Omental fat pad (tissue), 4 donors: ENCODE data around the gene PTGDS. TPM values are rescaled to one million over a fixed set of nuclear protein-coding genes. Genes with fewer than 3 reads are reported as not detected.

Experiments used
- ATAC-seq: fragments of 150-250 bp; one replicate; pipeline ENCODE4 v1.9.1; 2016; ENCODE audit warnings: mild to moderate bottlenecking, moderate library complexity; ENCODE audit not compliant: low FRiP score
- DNase-seq: peaks from one replicate; pipeline ENCODE4 v3.0.0-alpha.2; 2019; ENCODE audit warnings: low spot score
- CTCF ChIP-seq, 3 donors: fragments of 450-650 bp; IDR thresholded peaks; one replicate each; pipeline ENCODE4 v1.5.1; 2016 to 2017; ENCODE audit warnings: antibody characterized with exemption in 3 of 3, mild to moderate bottlenecking in 3 of 3, moderate library complexity in 2 of 3
- total RNA-seq, 4 donors: library from RNA; depleted of rRNA; stranded (reverse); fragments of >200 nt; gene quantifications; one replicate each; pipeline ENCODE4 v1.1.0, GENCODE V29; 2016

The PTGDS gene
- total RNA-seq, 4 donors from 2014 or later, result 76.9 to 173 (median 118) TPM

- no peak for ATAC-seq
- no peak for TF ChIP-seq CTCF (IDR thresholded peaks at IDR 0.05)
- no peak for DNase-seq
Observed at GRCh38 chr9:136942881-136943230, 34.4 kb upstream of the PTGDS start.

GRCh38 chr9:136943291-136944211 lies 33.8 kb upstream of the PTGDS start:
- ATAC-seq, result peak; percentile 0
- no peak for DNase-seq
- no peak for TF ChIP-seq CTCF (IDR thresholded peaks at IDR 0.05)

- TF ChIP-seq CTCF (IDR thresholded peaks at IDR 0.05), result no peak
- ATAC-seq (peak; percentile 37), DNase-seq (no peak)
Observed at GRCh38 chr9:136944212-136944518, 33.1 kb upstream of the PTGDS start.

- TF ChIP-seq CTCF (IDR thresholded peaks at IDR 0.05), result peak in 2 of 3 donors; percentile 90 to 96
- peak; percentile 51 for DNase-seq
- ATAC-seq, result peak; percentile 90
Observed at GRCh38 chr9:136944519-136945332, 32.6 kb upstream of the PTGDS start, which contains the start of the genes C8G and FBXW5. TSS of gene C8G (plus strand) at chr9:136945243. CDS start at chr9:136945321, 78 bp downstream. TSS of gene FBXW5 (minus strand) at chr9:136944738. CDS start at chr9:136944083, 655 bp downstream.

GRCh38 chr9:136945333-136946227 lies 31.7 kb upstream of the PTGDS start:
- DNase-seq (no peak), ATAC-seq (no peak)
- TF ChIP-seq CTCF (IDR thresholded peaks at IDR 0.05), result no peak

- no peak for TF ChIP-seq CTCF (IDR thresholded peaks at IDR 0.05)
- DNase-seq (no peak), ATAC-seq (no peak)
Observed at GRCh38 chr9:136946228-136947027, 30.9 kb upstream of the PTGDS start.
